Tibial nerve (tissue), 4 donors: Measurements from ENCODE around the gene TBC1D23.

Source experiments
- CTCF ChIP-seq, 5 experiments: fragments of 200-600 bp in 3 of 5; fragments of 450-650 bp in 2 of 5; sonication (generic) in 3 of 5; IDR thresholded peaks; one replicate each; pipeline ENCODE4 v1.5.1; 2016 to 2019; ENCODE audit warnings: antibody characterized with exemption in 5 of 5, mild to moderate bottlenecking in 3 of 5, moderate library complexity in 2 of 5
- EP300 ChIP-seq, 2 donors: sonication (generic); formaldehyde crosslinking; IDR thresholded peaks; one replicate each; pipeline ENCODE4 v1.6.1; 2017; ENCODE audit warnings: antibody characterized with exemption in 2 of 2, mild to moderate bottlenecking in 1 of 2
- POLR2A ChIP-seq, 2 donors: fragments of 450-650 bp; IDR thresholded peaks; one replicate each; pipeline ENCODE4 v1.6.1; 2017; ENCODE audit warnings: antibody characterized with exemption in 2 of 2, mild to moderate bottlenecking in 2 of 2, moderate library complexity in 2 of 2

DNA sequence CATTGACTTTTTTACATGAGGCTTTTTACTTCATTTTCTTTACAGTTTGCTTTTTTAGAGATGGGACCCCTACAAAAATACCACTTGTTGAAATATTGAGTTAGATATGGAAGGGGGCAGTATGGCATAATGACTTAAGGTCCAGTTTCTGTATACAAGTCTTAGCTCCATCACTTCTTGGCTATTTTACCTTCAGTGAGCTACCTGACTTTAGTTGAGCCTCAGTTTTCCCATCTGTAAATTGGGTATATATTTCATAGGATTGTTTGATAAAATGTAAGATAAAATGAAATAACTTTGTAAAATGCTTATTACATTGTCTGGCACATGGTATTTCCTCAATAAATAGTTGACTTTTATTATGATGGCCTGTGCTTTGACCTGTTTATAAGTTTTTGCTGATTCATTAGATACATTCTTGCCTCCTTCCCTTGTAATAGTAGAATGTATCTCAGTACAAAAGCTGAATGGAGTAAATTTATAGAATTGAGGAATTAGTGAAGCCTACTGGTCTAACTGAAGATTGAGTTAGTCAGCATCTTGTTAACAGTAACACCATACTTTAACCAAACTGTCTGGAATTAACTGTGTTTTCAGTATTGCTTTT is 27.6 kb downstream of the TBC1D23 start:
- TF ChIP-seq CTCF (IDR thresholded peaks at IDR 0.05), result no peak
- no peak for TF ChIP-seq POLR2A (IDR thresholded peaks at IDR 0.05)
- TF ChIP-seq EP300 (IDR thresholded peaks at IDR 0.05), result no peak
